GM19099 (cell line): Measurements from ENCODE around the gene DICER1.

Experiments used
- POLR2A ChIP-seq: IDR thresholded peaks from 3 replicates; pipeline ENCODE4 v1.6.1; 2011; ENCODE audit warnings: low read depth; ENCODE audit not compliant: insufficient read length; ENCODE audit errors: extremely low read depth

Gene DICER1

DNA sequence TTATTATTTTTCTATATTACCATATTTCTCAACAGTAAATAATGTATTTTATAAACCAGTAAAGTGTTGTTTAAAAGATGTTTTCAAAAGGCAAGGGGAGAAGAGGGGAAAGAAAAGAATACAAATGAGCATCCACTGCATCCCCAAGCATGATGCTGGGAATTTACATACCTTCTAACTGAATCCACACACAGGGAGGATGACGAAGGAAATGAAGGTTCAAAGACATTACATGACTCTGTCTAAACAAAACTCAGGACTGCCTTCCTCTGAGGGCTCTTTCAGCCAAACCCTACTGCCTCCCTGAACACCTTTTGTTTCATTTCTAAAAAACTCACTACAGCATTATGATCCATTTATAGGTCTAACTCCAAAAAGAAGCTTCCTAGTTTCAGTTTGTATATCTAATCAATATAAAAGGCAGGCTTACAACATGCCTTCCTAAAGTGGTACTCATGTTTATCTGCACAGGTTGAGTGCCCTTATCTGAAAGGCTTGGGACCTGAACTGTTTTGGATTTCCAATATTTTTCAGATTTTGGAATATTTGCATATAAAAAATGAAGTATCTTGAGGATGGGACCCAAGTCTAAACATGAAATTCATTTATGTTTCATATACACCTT lies 30.3 kb downstream of the DICER1 start:
- TF ChIP-seq POLR2A = no peak

DNA sequence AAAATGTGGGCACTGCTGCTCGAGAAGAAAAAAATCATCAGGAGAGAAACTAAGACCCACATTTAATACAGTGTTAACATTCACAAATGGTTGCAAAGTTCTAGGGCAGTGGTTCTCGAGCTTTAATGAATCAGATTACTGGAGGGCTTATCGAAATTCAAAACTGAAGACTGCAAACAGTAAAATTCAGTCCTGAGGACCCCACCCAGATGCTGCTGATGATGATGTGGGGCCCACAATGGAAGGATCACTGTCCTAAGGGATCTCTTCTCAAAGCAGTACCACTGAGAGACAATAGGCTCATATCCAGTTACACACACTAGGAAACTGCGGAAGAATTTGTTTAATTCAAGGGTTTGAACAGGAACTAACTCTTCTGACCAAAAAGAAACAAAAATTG lies 31.4 kb downstream of the DICER1 start:
- no peak for TF ChIP-seq POLR2A

DNA sequence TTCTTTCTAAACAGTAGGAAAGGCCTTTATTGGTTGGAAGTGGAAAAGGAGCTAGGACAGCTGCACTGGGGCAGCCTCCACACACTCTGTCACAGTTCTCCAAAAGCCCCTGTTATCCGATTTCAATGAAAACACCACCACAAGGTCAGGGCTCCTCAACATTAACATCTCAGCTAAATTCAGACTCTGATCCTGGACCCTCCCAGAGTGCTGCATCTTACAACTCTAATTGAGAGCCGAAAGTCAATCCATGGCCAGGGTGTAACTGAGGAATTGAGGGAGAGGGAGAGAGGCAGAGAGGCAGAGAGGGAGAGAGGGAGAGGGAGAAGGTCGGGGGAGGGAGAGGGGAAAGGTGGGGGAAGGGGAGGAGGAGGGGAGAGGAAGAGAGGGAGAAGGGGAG lies 32.1 kb downstream of the DICER1 start:
- no peak for TF ChIP-seq POLR2A

- no peak for TF ChIP-seq POLR2A
Observed at GRCh38 chr14:95123891-95124579, 33.3 kb downstream of the DICER1 start.

DNA sequence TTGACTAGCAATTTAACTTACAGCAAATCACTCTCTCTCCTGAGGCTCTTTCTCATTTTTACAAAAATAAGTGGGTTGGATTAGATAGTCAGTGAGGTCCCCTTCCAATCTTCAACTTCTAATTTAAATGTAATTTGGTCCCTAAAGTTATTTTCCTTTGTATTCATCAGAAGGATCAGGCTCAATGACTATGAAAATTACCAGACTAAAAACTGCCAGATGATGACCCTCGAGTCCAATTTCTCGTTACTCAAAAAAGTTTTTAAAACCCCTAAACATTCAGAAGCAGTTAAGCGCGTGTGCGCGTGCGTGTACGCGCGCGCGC lies 34.7 kb downstream of the DICER1 start:
- TF ChIP-seq POLR2A = no peak

GRCh38 chr14:95121911-95122620 lies 35.3 kb downstream of the DICER1 start:
- TF ChIP-seq POLR2A = no peak

- no peak for TF ChIP-seq POLR2A
Observed at GRCh38 chr14:95119336-95119735, 38.0 kb downstream of the DICER1 start.

GRCh38 chr14:95117937-95118721 lies 39.2 kb downstream of the DICER1 start:
- TF ChIP-seq POLR2A = no peak

GRCh38 chr14:95113476-95113875 lies 43.9 kb downstream of the DICER1 start:
- TF ChIP-seq POLR2A = no peak

DNA sequence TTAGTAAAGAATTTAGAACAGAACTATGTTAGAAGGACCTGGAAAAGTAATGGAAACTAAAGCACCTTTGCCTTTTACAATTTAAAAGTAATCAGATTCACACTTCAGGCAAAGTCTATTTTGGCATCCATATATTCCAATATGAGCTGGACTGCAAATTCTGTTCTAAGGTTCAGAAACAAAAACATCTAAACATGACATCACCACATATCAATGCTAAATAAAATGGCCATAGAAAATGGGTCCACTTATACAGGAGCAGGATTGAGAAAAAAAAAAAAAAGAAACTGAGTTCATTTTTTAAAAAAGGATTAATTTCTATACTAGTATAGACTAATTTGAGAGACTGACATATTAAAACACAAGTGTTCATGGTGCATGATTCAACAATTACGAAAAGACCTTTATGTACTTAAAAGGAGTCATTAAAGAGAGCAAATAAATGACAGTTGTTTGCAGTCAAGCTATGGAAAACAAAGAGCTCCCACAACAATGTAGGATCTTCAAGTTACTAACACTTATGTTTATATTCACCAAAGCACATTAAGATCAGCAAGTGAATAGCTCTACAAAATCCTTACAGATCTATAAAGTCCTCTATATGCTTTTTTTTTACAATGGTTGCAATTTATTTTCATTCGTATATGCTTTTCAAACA lies 45.7 kb downstream of the DICER1 start:
- no peak for TF ChIP-seq POLR2A

DNA sequence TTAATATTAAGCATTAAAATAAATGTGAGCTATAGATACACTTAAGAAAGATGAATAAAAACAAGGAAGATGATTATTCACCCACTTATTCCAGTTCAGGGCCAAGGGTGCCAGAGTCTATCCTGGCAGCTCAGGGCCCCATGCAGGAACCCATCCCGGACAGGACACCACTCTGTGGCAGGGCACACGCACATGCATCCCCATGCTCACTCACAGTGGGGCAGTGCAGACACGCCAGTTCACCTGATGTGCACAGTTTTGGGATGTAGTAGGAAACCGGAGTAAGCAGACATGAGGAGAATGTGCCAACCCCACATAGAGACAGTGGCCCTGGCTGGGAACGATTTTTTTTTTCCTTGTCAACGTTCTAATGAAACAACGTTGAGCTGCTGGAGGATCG lies 47.2 kb downstream of the DICER1 start:
- TF ChIP-seq POLR2A = no peak

DNA sequence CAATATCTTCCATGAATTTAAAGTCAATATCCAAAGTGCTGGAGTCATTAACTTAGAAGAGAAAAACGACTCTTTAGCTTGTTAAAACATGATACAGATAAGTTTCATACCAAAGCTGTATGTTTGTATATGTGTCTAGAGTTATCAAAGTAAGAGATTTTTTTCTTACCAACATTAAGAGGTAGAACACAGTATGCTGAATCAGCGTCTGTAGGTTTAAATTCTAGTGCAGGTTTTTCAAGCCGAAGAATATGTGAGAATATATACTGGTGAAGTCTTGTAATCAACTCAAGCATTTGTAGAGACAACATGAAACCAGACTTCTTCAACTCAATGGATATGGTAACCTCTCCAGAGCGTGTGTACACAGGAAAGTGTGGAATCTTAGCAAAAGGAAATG lies 49.6 kb downstream of the DICER1 start:
- TF ChIP-seq POLR2A = no peak

GRCh38 chr14:95106971-95107370 lies 50.4 kb downstream of the DICER1 start:
- TF ChIP-seq POLR2A = no peak

DNA sequence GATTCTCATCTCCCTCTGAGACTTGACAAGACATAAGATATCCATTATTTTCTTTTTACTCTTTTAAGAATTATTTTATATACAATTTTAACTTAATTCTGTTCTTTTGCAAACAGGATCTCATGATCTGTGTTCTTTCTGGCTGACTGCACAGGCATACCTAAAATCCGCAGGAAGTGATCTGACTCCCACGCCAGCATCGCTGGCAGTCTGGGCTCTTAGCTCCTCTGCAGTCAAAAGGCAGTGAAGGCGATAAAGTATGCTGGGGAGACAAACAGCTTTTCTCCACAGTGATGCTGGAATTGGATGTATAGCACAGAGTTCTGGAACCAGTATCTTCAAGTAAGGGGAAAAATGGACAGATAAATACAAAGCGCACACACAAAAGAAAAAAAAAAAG lies 52.4 kb downstream of the DICER1 start:
- TF ChIP-seq POLR2A = no peak

DNA sequence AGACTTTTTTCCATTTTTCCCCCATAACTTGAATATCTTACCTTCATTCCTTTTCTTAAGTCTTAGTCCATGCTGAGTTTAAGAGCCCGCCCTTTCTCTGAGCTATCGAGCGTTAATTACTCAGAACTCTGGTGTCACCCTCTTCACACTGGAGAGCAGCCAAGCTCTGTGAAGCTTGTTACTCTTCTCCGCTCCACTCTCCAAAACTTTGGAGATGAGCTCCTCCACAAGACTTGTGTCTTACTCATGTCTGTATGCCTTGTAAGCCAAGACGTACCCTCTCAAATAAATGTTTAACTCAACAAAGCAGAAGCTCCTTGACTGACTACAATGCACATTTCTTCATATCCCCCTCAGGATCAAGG lies 54.7 kb downstream of the DICER1 start:
- TF ChIP-seq POLR2A = no peak
